Right lobe of liver (tissue), 6 donors: ENCODE measurements around the gene ALDH1B1. TPM values are rescaled to one million over a fixed set of nuclear protein-coding genes. Genes with fewer than 3 reads are reported as not detected.

ENCODE experiments used
- ATAC-seq, 4 donors: fragments of 200-7000 bp; cut with Tn5 transposase; one replicate each; pipeline ENCODE4 v1.9.1; 2020; ENCODE audit warnings: mild to moderate bottlenecking in 4 of 4, moderate library complexity in 4 of 4
- DNase-seq, 3 donors: peaks; one replicate each; pipeline ENCODE4 v3.0.0-alpha.2; 2020
- H3K27ac ChIP-seq, 3 donors: fragments of 200-600 bp; one replicate each; pipeline ENCODE4 v1.8.0; 2022
- H3K27me3 ChIP-seq, 2 donors: fragments of 200-600 bp; one replicate each; pipeline ENCODE4 v1.8.0; 2022
- H3K36me3 ChIP-seq, 4 donors: fragments of 200-600 bp; sonication (generic) in 1 of 4; one replicate each; pipeline versions ENCODE4 v1.5.1 to v1.8.0; 2017 to 2022; ENCODE audit warnings: control low read depth in 1 of 4
- H3K4me1 ChIP-seq, 4 donors: fragments of 200-600 bp; sonication (generic) in 1 of 4; one replicate each; pipeline versions ENCODE4 v1.5.1 to v1.8.0; 2017 to 2022; ENCODE audit warnings: control low read depth in 1 of 4
- H3K4me3 ChIP-seq, 3 donors: fragments of 200-600 bp; one replicate each; pipeline ENCODE4 v1.8.0; 2022
- H3K9me3 ChIP-seq, 4 donors: fragments of 200-600 bp; sonication (generic) in 1 of 4; one replicate each; pipeline versions ENCODE4 v1.5.1 to v1.8.0; 2017 to 2022; ENCODE audit warnings: control low read depth in 1 of 4
- POLR2A ChIP-seq: fragments of 450-650 bp; IDR thresholded peaks from one replicate; pipeline ENCODE4 v1.6.1; 2017; ENCODE audit warnings: antibody characterized with exemption, mild to moderate bottlenecking
- WGBS: methylation state at CpG from one replicate; pipeline ENCODE4 v1.1.6; 2018; ENCODE audit warnings: low coverage, low lambda C conversion rate; ENCODE audit not compliant: insufficient coverage; ENCODE audit errors: missing lambda C conversion rate; 5-methylcytosine and 5-hydroxymethylcytosine counted together
- intact Hi-C, 2 donors: fragments of 100-400 bp; cut with DNase I; formaldehyde crosslinking; loops; one replicate each; pipeline versions ENCODE4 v1.11.2 to v1.14.1; 2022
- total RNA-seq, 6 experiments: library from RNA; depleted of rRNA in 2 of 6; stranded (reverse); fragments of >200 nt in 2 of 6; fragmentation: NEBNext Ultra II Directional in 3 of 6; extraction: Animal tissue kit (Norgen Biotek cat#: 25700) in 3 of 6; gene quantifications; one replicate each; pipeline versions ENCODE4 v1.1.0 to v1.2.4, GENCODE V29; 2016 to 2023
- TF ChIP-seq, protein P1 (sequence below), 4 donors: fragments of 200-600 bp in 3 of 4; fragments of 450-650 bp in 1 of 4; IDR thresholded peaks; one replicate each; pipeline versions ENCODE4 v1.5.1 to v1.8.0; 2016 to 2022; ENCODE audit warnings: antibody characterized with exemption in 4 of 4, mild to moderate bottlenecking in 2 of 4
- donor health status: DM: no; HTN: yes; CAD: no.
- donor health status: DM: no; HTN: no; CAD: no.
- donor health status: DM: no; HTN: no; CAD: no.
- donor health status: DM: no; HTN: yes; CAD: no.
- donor health status: DM: no; HTN: yes; CAD: no.

The ALDH1B1 gene
- total RNA-seq, 6 experiments from 2014 or later = 61.6 to 179 (median 81.8) TPM

DNA sequence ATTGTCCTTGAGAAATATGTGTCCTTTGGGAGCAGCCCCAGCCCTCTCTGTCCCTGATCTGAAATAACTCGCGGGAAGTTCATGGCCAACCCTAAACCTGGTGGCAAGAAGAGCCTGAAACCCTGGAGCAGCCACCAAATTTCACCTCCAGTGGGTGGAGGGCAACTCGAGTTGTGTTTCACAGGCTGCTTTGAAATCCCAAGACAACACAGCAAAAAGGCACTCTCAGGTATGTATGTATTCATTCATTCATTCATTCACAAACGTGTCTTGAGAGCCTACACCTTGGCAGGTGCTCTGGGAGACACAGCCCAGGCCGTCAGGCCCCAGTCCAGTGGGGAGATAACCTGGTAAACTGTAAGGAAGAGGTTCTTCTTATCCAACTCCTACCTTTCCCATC lies 35.7 kb upstream of the ALDH1B1 start:
- no peak for ATAC-seq
- no peaks in the 10 kb centered on the region for H3K4me1 ChIP-seq
- WGBS = 60% methylated on average over 4 of the region's 5 CpGs
- intact Hi-C loops = loop anchor here in 1 of 2 donors (10.0 kb wide), 1 partner anchor 432 kb away; no protein-coding TSS in a partner anchor
- H3K27me3 ChIP-seq = no peaks in the 10 kb centered on the region
- no peaks in the 10 kb centered on the region for H3K9me3 ChIP-seq
- no peak overlapping the region for H3K27ac ChIP-seq
- no peak overlapping the region for H3K4me3 ChIP-seq
- no peaks in the 10 kb centered on the region for H3K36me3 ChIP-seq
- TF ChIP-seq POLR2A = no peak
- TF ChIP-seq, protein P1, sequence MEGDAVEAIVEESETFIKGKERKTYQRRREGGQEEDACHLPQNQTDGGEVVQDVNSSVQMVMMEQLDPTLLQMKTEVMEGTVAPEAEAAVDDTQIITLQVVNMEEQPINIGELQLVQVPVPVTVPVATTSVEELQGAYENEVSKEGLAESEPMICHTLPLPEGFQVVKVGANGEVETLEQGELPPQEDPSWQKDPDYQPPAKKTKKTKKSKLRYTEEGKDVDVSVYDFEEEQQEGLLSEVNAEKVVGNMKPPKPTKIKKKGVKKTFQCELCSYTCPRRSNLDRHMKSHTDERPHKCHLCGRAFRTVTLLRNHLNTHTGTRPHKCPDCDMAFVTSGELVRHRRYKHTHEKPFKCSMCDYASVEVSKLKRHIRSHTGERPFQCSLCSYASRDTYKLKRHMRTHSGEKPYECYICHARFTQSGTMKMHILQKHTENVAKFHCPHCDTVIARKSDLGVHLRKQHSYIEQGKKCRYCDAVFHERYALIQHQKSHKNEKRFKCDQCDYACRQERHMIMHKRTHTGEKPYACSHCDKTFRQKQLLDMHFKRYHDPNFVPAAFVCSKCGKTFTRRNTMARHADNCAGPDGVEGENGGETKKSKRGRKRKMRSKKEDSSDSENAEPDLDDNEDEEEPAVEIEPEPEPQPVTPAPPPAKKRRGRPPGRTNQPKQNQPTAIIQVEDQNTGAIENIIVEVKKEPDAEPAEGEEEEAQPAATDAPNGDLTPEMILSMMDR (IDR thresholded peaks at IDR 0.05) = no peak
- DNase-seq = peak in 1 of 3 donors; percentile 23

DNA sequence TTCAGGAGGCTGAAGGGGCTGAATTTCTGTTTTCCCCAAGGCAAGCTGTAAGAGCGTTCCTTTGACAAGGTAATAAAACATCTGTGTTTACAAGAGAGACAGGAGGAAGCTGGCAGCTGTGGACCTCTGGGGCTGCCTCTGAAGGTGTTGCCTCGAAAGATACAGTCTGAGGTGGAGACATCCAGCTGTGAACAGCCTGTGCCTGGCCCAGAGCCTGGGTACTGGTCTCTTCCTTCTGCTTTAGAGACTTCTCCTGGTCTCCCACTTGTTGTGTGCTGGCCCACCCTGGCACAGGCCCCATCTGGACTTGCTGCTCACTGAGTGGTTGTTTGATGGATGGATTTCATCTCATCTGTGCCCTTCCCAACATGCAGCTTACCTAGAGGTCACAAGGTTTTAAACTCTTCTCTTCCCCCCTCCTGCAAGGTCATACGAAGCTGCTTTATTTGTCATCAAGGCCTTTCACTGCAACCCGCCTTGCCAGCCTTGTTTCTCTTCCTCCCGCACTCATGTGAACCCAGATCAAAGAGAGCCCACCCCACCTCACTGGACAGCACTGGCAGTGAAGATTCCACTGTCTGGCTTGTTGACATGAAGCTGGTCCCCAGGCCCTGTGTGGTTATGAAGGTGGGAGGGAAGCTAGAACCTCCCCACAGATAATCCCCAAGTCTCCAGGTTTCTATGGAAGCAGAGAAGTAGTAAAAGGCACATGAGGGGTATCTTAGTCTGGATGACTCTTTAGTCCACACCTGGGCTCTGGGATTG lies 35.0 kb upstream of the ALDH1B1 start:
- no peaks in the 10 kb centered on the region for H3K4me1 ChIP-seq
- no peak overlapping the region for H3K4me3 ChIP-seq
- WGBS = 74% methylated on average over 3 of the region's 5 CpGs
- no peaks in the 10 kb centered on the region for H3K27me3 ChIP-seq
- intact Hi-C loops = loop anchor here in 1 of 2 donors (10.0 kb wide), 1 partner anchor 433 kb away; no protein-coding TSS in a partner anchor
- peak in 1 of 3 donors; percentile 14 for DNase-seq
- TF ChIP-seq, protein P1 (IDR thresholded peaks at IDR 0.05) = no peak
- no peak for TF ChIP-seq POLR2A
- no peaks in the 10 kb centered on the region for H3K36me3 ChIP-seq
- no peaks in the 10 kb centered on the region for H3K9me3 ChIP-seq
- no peak overlapping the region for H3K27ac ChIP-seq
- no peak for ATAC-seq

DNA sequence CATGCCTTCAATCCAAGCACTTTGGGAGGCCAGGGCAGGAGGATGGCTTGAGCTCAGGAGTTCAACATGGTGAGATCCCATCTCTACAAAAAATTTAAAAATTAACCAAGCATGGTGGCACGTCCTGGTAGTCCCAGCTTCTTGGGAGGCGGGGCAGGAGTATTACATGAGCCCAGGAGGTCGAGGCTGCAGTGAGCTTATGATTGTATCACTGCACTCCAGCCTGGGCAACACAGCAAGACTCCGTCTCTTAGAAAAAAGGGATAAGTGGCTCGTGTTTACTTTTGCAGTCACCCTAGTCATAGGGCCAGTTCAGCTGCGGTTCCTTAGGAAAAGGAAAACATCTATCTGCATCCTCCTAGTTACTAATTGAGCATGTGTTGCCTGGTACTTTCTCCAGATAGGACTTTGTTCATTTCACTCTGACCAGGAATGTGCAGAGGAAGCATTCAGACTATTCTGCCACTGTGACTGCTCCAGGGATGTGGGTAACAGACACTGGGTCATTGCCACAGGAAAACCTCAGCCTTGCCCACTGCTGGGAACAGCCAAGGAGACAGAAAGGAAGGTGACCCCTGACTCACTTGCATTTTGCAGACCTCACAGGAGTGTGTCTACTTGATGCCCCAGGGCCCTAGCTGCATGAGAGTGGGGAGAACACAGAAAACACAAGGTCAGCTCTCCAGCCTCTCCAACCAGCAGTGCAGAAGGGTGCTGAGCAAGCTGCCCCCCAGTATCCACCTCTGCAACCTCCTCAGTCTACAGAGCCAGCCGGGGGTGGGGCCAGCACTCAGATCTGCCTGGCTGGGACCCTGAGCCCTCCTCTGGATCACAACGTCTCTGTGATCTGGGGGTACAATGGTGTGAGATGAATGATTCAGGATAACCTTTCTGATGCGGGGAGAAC lies 33.9 kb upstream of the ALDH1B1 start:
- peaks cover 0 to 4% (median 0%) of the 10 kb centered on the region in 4 donors for H3K4me1 ChIP-seq
- ATAC-seq (no peak), DNase-seq (peak in 1 of 3 donors; percentile 26)
- H3K27ac ChIP-seq = no peak overlapping the region
- no peaks in the 10 kb centered on the region for H3K36me3 ChIP-seq
- no peaks in the 10 kb centered on the region for H3K27me3 ChIP-seq
- no peak for TF ChIP-seq POLR2A
- intact Hi-C loops = loop anchor here in 1 of 2 donors (10.0 kb wide), 1 partner anchor 434 kb away; no protein-coding TSS in a partner anchor
- 6% methylated on average over 2 of the region's 9 CpGs for WGBS
- H3K9me3 ChIP-seq = no peaks in the 10 kb centered on the region
- H3K4me3 ChIP-seq = no peak overlapping the region

DNA sequence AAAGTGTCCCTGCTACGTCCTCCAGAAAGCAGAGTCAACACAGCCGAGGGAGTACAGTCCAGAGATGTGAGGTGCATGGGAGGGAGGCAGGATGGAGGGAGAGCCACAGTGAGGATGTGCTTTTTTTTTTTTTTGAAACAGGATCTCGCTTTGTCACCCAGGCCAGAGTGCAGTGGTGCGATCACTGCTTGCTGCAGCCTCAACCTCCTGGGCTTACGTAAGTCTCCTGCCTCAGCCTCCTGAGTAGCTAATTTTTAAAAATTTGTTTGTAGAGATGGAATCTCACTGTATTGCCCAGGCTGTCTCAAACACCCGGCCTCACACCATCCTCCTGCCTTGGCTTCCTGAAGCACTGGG lies 33.2 kb upstream of the ALDH1B1 start:
- intact Hi-C loops = loop anchor here in 1 of 2 donors (10.0 kb wide), 1 partner anchor 434 kb away; no protein-coding TSS in a partner anchor
- no peak overlapping the region for H3K4me3 ChIP-seq
- DNase-seq (peak in 1 of 3 donors; percentile 4), ATAC-seq (no peak)
- no peaks in the 10 kb centered on the region for H3K27me3 ChIP-seq
- H3K27ac ChIP-seq = no peak overlapping the region
- no peaks in the 10 kb centered on the region for H3K9me3 ChIP-seq
- H3K4me1 ChIP-seq = peaks cover 0 to 4% (median 0%) of the 10 kb centered on the region in 4 donors
- WGBS = 71% methylated on average over 1 of the region's 6 CpGs
- TF ChIP-seq, protein P1 (IDR thresholded peaks at IDR 0.05) = no peak
- TF ChIP-seq POLR2A = no peak
- H3K36me3 ChIP-seq = no peaks in the 10 kb centered on the region
